Neural cell (in vitro differentiated cells): Measurements from ENCODE around the gene TMEM86A.

Source experiments
- EP300 ChIP-seq: fragments of 450-650 bp; conservative IDR thresholded peaks from 2 replicates; pipeline ENCODE4 v1.6.1; 2014; ENCODE audit warnings: antibody characterized with exemption, mild to moderate bottlenecking, moderate library complexity; ENCODE audit not compliant: poor library complexity, severe bottlenecking
- EZH2 ChIP-seq: fragments of 200-600, 300-800 bp; shearing (Covaris generic), sonication (generic); IDR thresholded peaks from 2 replicates; pipeline ENCODE4 v1.6.1; 2014; ENCODE audit warnings: antibody characterized with exemption, low read length, borderline replicate concordance, mild to moderate bottlenecking; ENCODE audit not compliant: insufficient read depth, poor library complexity, severe bottlenecking
- MXI1 ChIP-seq: fragments of 450-650 bp; conservative IDR thresholded peaks from 2 replicates; pipeline ENCODE4 v1.6.1; 2014; ENCODE audit warnings: antibody characterized with exemption, mild to moderate bottlenecking; ENCODE audit not compliant: poor library complexity, severe bottlenecking
- RAD21 ChIP-seq: fragments of 450-650 bp; conservative IDR thresholded peaks from 2 replicates; pipeline ENCODE4 v1.6.1; 2014; ENCODE audit warnings: antibody characterized with exemption, mild to moderate bottlenecking, moderate library complexity
- REST ChIP-seq: IDR thresholded peaks from 2 replicates; pipeline ENCODE4 v1.6.1; 2012; ENCODE audit warnings: borderline replicate concordance
- TAF1 ChIP-seq: IDR thresholded peaks from 2 replicates; pipeline ENCODE4 v1.6.1; 2012; ENCODE audit warnings: low read depth
- TF ChIP-seq, protein P1 (sequence below): fragments of 450-650 bp; IDR thresholded peaks from 2 replicates; pipeline ENCODE4 v1.5.1; 2014; ENCODE audit warnings: antibody characterized with exemption, mild to moderate bottlenecking, moderate library complexity; ENCODE audit not compliant: poor library complexity, severe bottlenecking

DNA sequence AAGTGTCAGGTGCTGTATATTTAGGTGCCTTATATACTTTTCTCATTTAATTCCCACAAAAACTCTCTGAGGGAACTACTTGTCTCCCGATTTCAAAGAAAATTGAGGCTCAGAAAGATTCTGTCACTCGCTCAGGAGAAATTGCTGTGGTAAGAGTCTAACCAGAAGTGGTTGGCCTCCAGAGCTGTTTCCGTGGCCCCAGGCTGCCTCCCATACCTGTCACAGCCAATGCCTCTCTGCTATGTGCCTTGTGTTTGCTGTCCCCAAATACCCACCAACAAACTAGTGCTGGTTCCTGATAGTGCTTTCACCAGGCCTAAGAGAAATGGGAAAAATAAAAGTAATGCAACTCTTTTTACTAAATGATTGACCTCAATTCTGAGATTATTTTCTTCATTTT, 21.0 kb upstream of the TMEM86A start:
- TF ChIP-seq REST (no peak), EP300 (no peak), EZH2 (no peak), TAF1 (no peak), RAD21 (no peak), MXI1 (no peak)
- TF ChIP-seq, protein P1, sequence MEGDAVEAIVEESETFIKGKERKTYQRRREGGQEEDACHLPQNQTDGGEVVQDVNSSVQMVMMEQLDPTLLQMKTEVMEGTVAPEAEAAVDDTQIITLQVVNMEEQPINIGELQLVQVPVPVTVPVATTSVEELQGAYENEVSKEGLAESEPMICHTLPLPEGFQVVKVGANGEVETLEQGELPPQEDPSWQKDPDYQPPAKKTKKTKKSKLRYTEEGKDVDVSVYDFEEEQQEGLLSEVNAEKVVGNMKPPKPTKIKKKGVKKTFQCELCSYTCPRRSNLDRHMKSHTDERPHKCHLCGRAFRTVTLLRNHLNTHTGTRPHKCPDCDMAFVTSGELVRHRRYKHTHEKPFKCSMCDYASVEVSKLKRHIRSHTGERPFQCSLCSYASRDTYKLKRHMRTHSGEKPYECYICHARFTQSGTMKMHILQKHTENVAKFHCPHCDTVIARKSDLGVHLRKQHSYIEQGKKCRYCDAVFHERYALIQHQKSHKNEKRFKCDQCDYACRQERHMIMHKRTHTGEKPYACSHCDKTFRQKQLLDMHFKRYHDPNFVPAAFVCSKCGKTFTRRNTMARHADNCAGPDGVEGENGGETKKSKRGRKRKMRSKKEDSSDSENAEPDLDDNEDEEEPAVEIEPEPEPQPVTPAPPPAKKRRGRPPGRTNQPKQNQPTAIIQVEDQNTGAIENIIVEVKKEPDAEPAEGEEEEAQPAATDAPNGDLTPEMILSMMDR: no peak
